ENCODE results near the gene SLC5A9.
"Not testable (repeated sequence)": the region's sequence is repeated elsewhere in the genome, so short reads cannot be mapped to it uniquely, and the experiment has no call there.

The SLC5A9 gene

DNA sequence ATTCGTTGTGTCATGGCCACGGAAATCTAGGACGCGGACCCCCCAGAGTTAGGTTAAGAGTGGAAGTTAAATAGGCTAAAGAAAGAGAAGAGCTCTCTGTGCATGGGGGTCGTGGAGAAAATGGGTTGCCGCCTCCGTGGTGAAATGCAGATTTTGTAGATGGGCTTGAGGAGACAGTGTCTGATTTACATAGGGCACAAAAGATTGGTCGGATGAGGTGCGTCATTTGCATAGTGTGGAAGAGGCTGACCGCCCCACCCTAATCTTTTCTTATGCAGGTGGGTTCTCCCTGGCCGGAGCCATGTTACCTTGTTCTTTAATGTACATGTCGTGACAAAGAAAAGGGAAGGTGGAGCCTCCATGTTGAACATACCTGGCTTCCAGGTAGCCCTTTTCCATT is 14.3 kb upstream of the SLC5A9 start:
- in situ Hi-C loops (cut with HindIII; ENCODE audit: low sequenced_read_pairs): no loop called here
- no peak for DNase-seq (ENCODE audit: low read depth)
- no peak overlapping the region for H3K4me3 ChIP-seq (ENCODE audit: low read depth, low read length)
- TF ChIP-seq, protein P1, sequence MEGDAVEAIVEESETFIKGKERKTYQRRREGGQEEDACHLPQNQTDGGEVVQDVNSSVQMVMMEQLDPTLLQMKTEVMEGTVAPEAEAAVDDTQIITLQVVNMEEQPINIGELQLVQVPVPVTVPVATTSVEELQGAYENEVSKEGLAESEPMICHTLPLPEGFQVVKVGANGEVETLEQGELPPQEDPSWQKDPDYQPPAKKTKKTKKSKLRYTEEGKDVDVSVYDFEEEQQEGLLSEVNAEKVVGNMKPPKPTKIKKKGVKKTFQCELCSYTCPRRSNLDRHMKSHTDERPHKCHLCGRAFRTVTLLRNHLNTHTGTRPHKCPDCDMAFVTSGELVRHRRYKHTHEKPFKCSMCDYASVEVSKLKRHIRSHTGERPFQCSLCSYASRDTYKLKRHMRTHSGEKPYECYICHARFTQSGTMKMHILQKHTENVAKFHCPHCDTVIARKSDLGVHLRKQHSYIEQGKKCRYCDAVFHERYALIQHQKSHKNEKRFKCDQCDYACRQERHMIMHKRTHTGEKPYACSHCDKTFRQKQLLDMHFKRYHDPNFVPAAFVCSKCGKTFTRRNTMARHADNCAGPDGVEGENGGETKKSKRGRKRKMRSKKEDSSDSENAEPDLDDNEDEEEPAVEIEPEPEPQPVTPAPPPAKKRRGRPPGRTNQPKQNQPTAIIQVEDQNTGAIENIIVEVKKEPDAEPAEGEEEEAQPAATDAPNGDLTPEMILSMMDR (IDR thresholded peaks at IDR 0.05; ENCODE audit: low read depth, low read length, missing control alignments): no peak

DNA sequence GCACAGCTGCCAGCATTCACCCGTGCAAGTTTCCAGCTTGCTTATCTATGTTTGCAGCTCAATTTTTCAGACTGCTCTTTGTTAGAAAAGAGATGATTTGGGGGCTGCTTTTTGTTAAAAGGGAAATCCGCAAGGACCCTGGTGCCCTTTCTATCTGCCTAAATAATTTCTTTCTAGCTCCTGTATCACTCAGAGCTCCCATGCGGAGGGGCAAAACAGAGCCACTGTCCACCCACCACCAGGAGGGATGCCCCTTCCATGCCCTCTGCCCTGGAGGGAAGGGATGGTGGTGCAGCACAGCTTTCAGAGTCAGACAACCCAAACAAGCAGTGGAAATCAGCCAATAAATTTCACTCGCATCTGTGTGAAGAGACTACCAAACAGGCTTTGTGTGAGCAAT is 13.9 kb upstream of the SLC5A9 start:
- no peak for DNase-seq (ENCODE audit: low read depth)
- H3K4me3 ChIP-seq (ENCODE audit: low read depth, low read length): no peak overlapping the region
- in situ Hi-C loops (cut with HindIII; ENCODE audit: low sequenced_read_pairs): no loop called here
- TF ChIP-seq, protein P1 (IDR thresholded peaks at IDR 0.05; ENCODE audit: low read depth, low read length, missing control alignments): no peak

DNA sequence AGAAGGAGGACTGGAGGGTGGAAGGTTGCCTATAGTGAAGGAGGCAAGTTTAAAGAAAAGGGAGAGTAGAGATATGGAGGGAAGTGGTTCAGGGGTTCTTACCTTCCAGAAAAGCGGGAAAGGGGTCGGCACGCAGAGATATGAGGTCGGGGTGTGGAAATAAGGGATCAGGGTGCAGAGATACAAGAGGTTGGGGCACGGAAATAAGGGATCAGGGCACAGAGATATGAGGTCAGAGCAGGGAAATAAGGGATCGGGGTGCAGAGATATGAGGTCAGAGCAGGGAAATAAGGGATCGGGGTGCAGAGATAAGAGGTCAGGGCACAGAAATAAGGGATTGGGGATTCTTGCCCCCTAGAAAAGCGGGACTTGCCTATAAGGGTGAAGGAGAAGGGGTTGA is 9.1 kb upstream of the SLC5A9 start:
- in situ Hi-C loops (cut with HindIII; ENCODE audit: low sequenced_read_pairs); H3K4me3 ChIP-seq (ENCODE audit: low read depth, low read length): not testable (repeated sequence)

DNA sequence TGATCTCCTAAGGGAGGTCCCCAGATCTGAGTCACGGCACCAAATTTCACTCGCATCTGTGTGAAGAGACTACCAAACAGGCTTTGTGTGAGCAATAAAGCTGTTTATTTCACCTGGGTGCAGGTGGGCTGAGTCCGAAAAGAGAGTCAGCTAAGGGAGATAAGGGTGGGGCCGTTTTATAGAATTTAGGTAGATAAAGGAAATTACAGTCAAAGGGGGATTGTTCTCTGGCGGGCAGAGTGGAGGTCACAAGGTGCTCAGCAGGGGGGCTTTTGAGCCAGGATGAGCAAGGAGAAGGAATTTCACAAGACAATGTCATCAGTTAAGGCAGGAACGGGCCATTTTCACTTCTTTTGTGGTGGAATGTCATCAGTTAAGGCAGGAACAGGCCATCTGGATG is 8.2 kb upstream of the SLC5A9 start:
- H3K4me3 ChIP-seq (ENCODE audit: low read depth, low read length); in situ Hi-C loops (cut with HindIII; ENCODE audit: low sequenced_read_pairs); DNase-seq (ENCODE audit: low read depth): not testable (repeated sequence)

More for the DNA sequence above, 9.1 kb upstream of the SLC5A9 start:
- DNase-seq (ENCODE audit: low read depth): not testable (repeated sequence)

DNA sequence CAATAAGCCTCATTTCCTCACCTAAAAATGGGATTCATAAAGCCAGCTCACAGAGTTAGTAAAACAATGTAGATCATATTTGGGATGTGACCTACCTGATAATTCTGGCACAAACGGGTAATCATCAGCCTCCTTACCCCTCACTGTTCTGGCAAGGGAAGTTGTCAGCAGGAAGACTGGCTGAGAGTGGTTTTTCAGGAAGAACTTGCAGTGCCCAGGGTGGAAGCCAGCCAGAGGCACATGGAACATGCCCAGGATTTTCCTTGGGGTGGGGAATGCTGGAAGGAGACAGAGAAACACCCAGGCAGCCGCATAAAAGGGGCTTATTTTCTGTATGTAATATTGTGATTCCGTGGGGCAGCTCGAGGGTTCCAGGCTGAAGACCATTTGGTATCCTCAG is 7.7 kb upstream of the SLC5A9 start:
- in situ Hi-C loops (cut with HindIII; ENCODE audit: low sequenced_read_pairs): no loop called here
- TF ChIP-seq, protein P1 (IDR thresholded peaks at IDR 0.05; ENCODE audit: low read depth, low read length, missing control alignments): no peak
- no peak overlapping the region for H3K4me3 ChIP-seq (ENCODE audit: low read depth, low read length)
- DNase-seq (ENCODE audit: low read depth): no peak

DNA sequence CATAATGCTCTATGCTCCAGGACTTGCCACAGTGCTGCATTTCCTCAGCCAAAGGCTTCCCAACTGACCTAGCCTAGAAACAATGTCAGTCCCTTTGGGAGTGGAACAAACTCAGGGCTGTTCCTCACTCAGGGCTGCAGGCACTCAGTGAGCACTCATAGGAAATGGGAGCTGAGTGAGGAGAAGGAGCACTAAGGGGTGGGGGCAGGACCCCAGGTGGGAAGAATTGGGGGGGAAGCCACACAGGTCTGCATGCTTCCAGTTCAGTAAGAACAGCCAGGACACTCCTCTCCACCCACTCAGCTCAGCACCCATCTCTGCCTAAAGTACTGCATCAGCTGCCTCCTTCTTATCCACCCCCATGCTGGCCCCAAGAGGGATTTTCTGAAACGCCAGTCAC is 7.3 kb upstream of the SLC5A9 start:
- no peak for DNase-seq (ENCODE audit: low read depth)
- H3K4me3 ChIP-seq (ENCODE audit: low read depth, low read length): no peak overlapping the region
- TF ChIP-seq, protein P1 (IDR thresholded peaks at IDR 0.05; ENCODE audit: low read depth, low read length, missing control alignments): no peak
- in situ Hi-C loops (cut with HindIII; ENCODE audit: low sequenced_read_pairs): no loop called here

DNA sequence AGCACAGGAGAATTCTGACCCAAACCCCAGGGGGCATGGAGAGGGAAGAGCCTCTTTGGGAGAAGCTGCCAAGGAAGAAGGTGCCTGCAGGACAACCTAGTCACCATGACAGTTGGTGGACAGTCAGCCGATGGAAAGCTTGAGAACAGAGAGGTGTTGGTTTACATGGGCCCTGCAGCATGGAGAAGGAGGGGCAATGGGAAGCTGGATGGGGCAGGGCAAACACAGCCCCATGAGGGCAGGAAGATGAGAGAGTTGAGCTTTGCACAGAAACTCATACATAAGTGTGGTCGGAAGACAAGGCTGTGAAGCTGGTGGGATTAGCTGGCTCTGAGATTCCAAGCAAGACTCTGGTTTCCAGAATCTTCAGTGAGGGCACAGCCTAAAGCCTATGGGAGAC is 6.6 kb upstream of the SLC5A9 start:
- in situ Hi-C loops (cut with HindIII; ENCODE audit: low sequenced_read_pairs): no loop called here
- no peak for DNase-seq (ENCODE audit: low read depth)
- TF ChIP-seq, protein P1 (IDR thresholded peaks at IDR 0.05; ENCODE audit: low read depth, low read length, missing control alignments): no peak
- H3K4me3 ChIP-seq (ENCODE audit: low read depth, low read length): no peak overlapping the region

DNA sequence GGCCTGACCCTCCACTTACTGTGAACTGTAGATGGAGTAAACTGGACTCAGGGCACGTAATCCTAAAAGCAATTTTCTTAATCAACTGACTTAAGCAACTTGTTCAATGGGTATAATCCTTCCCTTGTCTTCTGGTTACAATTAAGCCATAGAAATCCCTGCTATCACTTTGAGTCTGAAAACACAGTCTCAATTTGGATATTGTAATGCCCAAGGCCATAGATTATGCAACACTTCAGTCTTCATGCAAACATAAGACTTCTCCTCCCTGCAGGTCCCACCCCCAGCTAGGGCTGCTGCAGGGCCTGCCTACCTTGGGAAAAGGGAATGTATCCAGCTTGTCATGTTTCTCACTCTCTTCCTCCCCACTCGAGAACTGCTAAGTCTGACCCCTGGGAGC is 6.2 kb upstream of the SLC5A9 start:
- TF ChIP-seq, protein P1 (IDR thresholded peaks at IDR 0.05; ENCODE audit: low read depth, low read length, missing control alignments): no peak
- in situ Hi-C loops (cut with HindIII; ENCODE audit: low sequenced_read_pairs): no loop called here
- no peak overlapping the region for H3K4me3 ChIP-seq (ENCODE audit: low read depth, low read length)
- no peak for DNase-seq (ENCODE audit: low read depth)

Measured in astrocyte of the cerebellum (primary cell).